IgD-negative memory B cell (primary cell): ENCODE measurements around the gene SLC30A5. TPM values are rescaled to one million over a fixed set of nuclear protein-coding genes. Genes with fewer than 3 reads are reported as not detected.
A peak's percentile ranks its signal among the peaks of the same experiment; 100 is the strongest.
"Not testable (repeated sequence)": the region's sequence is repeated elsewhere in the genome, so short reads cannot be mapped to it uniquely, and the experiment has no call there.

Experiments used
- H3K27ac Mint-ChIP-seq, 3 donors: one replicate each; pipeline ENCODE4 v1.8.0; 2020 to 2022; ENCODE audit warnings: mild to moderate bottlenecking in 3 of 3, mixed read lengths in 3 of 3, moderate library complexity in 1 of 3
- H3K27me3 Mint-ChIP-seq: one replicate; pipeline ENCODE4 v1.8.0; 2021; ENCODE audit warnings: mixed read lengths
- H3K36me3 Mint-ChIP-seq: one replicate; pipeline ENCODE4 v1.8.0; 2020; ENCODE audit warnings: mild to moderate bottlenecking, mixed read lengths
- H3K4me1 Mint-ChIP-seq, 3 donors: one replicate each; pipeline ENCODE4 v1.8.0; 2020 to 2022; ENCODE audit warnings: mixed read lengths in 3 of 3, mild to moderate bottlenecking in 1 of 3
- H3K4me3 Mint-ChIP-seq, 4 donors: one replicate each; pipeline ENCODE4 v1.8.0; 2020 to 2022; ENCODE audit warnings: mild to moderate bottlenecking in 4 of 4, mixed read lengths in 4 of 4, moderate library complexity in 3 of 4
- H3K9me3 Mint-ChIP-seq, 3 donors: one replicate each; pipeline ENCODE4 v1.8.0; 2020 to 2021; ENCODE audit warnings: mixed read lengths in 3 of 3, mild to moderate bottlenecking in 1 of 3
- polyA plus RNA-seq: library from polyadenylated mRNA; unstranded; fragments of 300-500 nt; fragmentation: Illumina TruSeq; gene quantifications from one replicate; pipeline ENCODE4 v1.2.3, GENCODE V29; 2021

Gene SLC30A5
- polyA plus RNA-seq, 1 donor from 2014 or later: 25.9 TPM

- H3K9me3 Mint-ChIP-seq: no peaks in the 10 kb centered on the region
- H3K27me3 Mint-ChIP-seq: no peaks in the 10 kb centered on the region
- peaks cover 0 to 3% (median 0%) of the 10 kb centered on the region in 3 donors for H3K4me1 Mint-ChIP-seq
- H3K27ac Mint-ChIP-seq: no peak overlapping the region
- no peaks in the 10 kb centered on the region for H3K36me3 Mint-ChIP-seq
- H3K4me3 Mint-ChIP-seq: no peak overlapping the region
Measured at GRCh38 chr5:69084903-69085302, 8.9 kb upstream of the SLC30A5 start.

GRCh38 chr5:69086206-69086605, 7.6 kb upstream of the SLC30A5 start:
- H3K36me3 Mint-ChIP-seq: no peaks in the 10 kb centered on the region
- peak overlapping the region in 1 of 4 donors; percentile 39 for H3K4me3 Mint-ChIP-seq
- no peaks in the 10 kb centered on the region for H3K9me3 Mint-ChIP-seq
- no peak overlapping the region for H3K27ac Mint-ChIP-seq
- peaks cover 0 to 3% (median 0%) of the 10 kb centered on the region in 3 donors for H3K4me1 Mint-ChIP-seq
- H3K27me3 Mint-ChIP-seq: no peaks in the 10 kb centered on the region

- not testable (repeated sequence) for H3K27me3 Mint-ChIP-seq, H3K9me3 Mint-ChIP-seq, H3K36me3 Mint-ChIP-seq, H3K27ac Mint-ChIP-seq, H3K4me1 Mint-ChIP-seq, H3K4me3 Mint-ChIP-seq
Measured at GRCh38 chr5:69088006-69088405, 5.8 kb upstream of the SLC30A5 start.

- Mint-ChIP-seq H3K4me3 (no peak overlapping the region), H3K27me3 (no peaks in the 10 kb centered on the region), H3K9me3 (no peaks in the 10 kb centered on the region), H3K36me3 (no peaks in the 10 kb centered on the region), H3K4me1 (peaks cover 0 to 8% (median 3%) of the 10 kb centered on the region in 3 donors), H3K27ac (no peak overlapping the region)
Measured at GRCh38 chr5:69090158-69090557, 3.7 kb upstream of the SLC30A5 start.

GRCh38 chr5:69091771-69092170, 2.0 kb upstream of the SLC30A5 start:
- Mint-ChIP-seq H3K4me3 (no peak overlapping the region), H3K4me1 (peaks cover 9 to 17% (median 9%) of the 10 kb centered on the region in 3 donors), H3K27ac (no peak overlapping the region), H3K27me3 (no peaks in the 10 kb centered on the region), H3K36me3 (peaks cover 3% of the 10 kb centered on the region), H3K9me3 (no peaks in the 10 kb centered on the region)

GRCh38 chr5:69092969-69093368, 845 bp upstream of the SLC30A5 start:
- Mint-ChIP-seq H3K4me1 (peaks cover 9 to 23% (median 12%) of the 10 kb centered on the region in 3 donors), H3K9me3 (no peaks in the 10 kb centered on the region), H3K27ac (peak overlapping the region in 2 of 3 donors; percentile 55 to 98), H3K4me3 (no peak overlapping the region), H3K36me3 (peaks cover 4% of the 10 kb centered on the region), H3K27me3 (no peaks in the 10 kb centered on the region)

- Mint-ChIP-seq H3K4me3 (peak overlapping the region in 1 of 4 donors; percentile 70), H3K27me3 (no peaks in the 10 kb centered on the region), H3K36me3 (peaks cover 4% of the 10 kb centered on the region), H3K9me3 (no peaks in the 10 kb centered on the region), H3K27ac (no peak overlapping the region), H3K4me1 (peaks cover 16 to 33% (median 26%) of the 10 kb centered on the region in 3 donors)
Measured at GRCh38 chr5:69099302-69099701, 5.5 kb downstream of the SLC30A5 start.

- Mint-ChIP-seq H3K36me3 (no peaks in the 10 kb centered on the region), H3K4me1 (peaks cover 16 to 23% (median 22%) of the 10 kb centered on the region in 3 donors), H3K27ac (peak overlapping the region in 1 of 3 donors; percentile 13), H3K9me3 (no peaks in the 10 kb centered on the region), H3K4me3 (no peak overlapping the region), H3K27me3 (no peaks in the 10 kb centered on the region)
Measured at GRCh38 chr5:69103521-69103920, 9.7 kb downstream of the SLC30A5 start.

- Mint-ChIP-seq H3K9me3 (no peaks in the 10 kb centered on the region), H3K27ac (peak overlapping the region in 2 of 3 donors; percentile 67 to 91), H3K36me3 (peaks cover 14% of the 10 kb centered on the region), H3K4me3 (peak overlapping the region in 1 of 4 donors; percentile 23), H3K27me3 (no peaks in the 10 kb centered on the region), H3K4me1 (peaks cover 9 to 11% (median 10%) of the 10 kb centered on the region in 3 donors)
Measured at GRCh38 chr5:69105996-69106906, 12.4 kb downstream of the SLC30A5 start.

GRCh38 chr5:69108367-69108766, 14.6 kb downstream of the SLC30A5 start:
- H3K27me3 Mint-ChIP-seq, H3K9me3 Mint-ChIP-seq, H3K27ac Mint-ChIP-seq: not testable (repeated sequence)
- H3K36me3 Mint-ChIP-seq: peaks cover 18% of the 10 kb centered on the region
- H3K4me3 Mint-ChIP-seq: peak overlapping the region in 1 of 4 donors; percentile 43
- H3K4me1 Mint-ChIP-seq: peaks cover 9 to 11% (median 10%) of the 10 kb centered on the region in 3 donors

- no peaks in the 10 kb centered on the region for H3K27me3 Mint-ChIP-seq
- no peak overlapping the region for H3K27ac Mint-ChIP-seq
- peaks cover 16% of the 10 kb centered on the region for H3K36me3 Mint-ChIP-seq
- H3K9me3 Mint-ChIP-seq: no peaks in the 10 kb centered on the region
- H3K4me1 Mint-ChIP-seq: no peaks in the 10 kb centered on the region
- no peak overlapping the region for H3K4me3 Mint-ChIP-seq
Measured at GRCh38 chr5:69113851-69114250, 20.0 kb downstream of the SLC30A5 start.

- Mint-ChIP-seq H3K9me3 (no peaks in the 10 kb centered on the region), H3K4me3 (no peak overlapping the region), H3K36me3 (peaks cover 3% of the 10 kb centered on the region), H3K4me1 (no peaks in the 10 kb centered on the region), H3K27me3 (no peaks in the 10 kb centered on the region), H3K27ac (no peak overlapping the region)
Measured at GRCh38 chr5:69115526-69115925, 21.7 kb downstream of the SLC30A5 start.

- no peaks in the 10 kb centered on the region for H3K9me3 Mint-ChIP-seq
- H3K27me3 Mint-ChIP-seq: no peaks in the 10 kb centered on the region
- peaks cover 5% of the 10 kb centered on the region for H3K36me3 Mint-ChIP-seq
- H3K4me1 Mint-ChIP-seq: peaks cover 6 to 11% (median 7%) of the 10 kb centered on the region in 3 donors
- H3K27ac Mint-ChIP-seq: no peak overlapping the region
- no peak overlapping the region for H3K4me3 Mint-ChIP-seq
Measured at GRCh38 chr5:69129413-69129812, 35.6 kb downstream of the SLC30A5 start.

GRCh38 chr5:69130241-69130640, 36.4 kb downstream of the SLC30A5 start:
- H3K36me3 Mint-ChIP-seq: peaks cover 2% of the 10 kb centered on the region
- no peak overlapping the region for H3K27ac Mint-ChIP-seq

GRCh38 chr5:69131304-69131703, 37.5 kb downstream of the SLC30A5 start:
- Mint-ChIP-seq H3K4me1 (peaks cover 19 to 25% (median 22%) of the 10 kb centered on the region in 3 donors), H3K27me3 (no peaks in the 10 kb centered on the region), H3K4me3 (no peak overlapping the region), H3K36me3 (peaks cover 2% of the 10 kb centered on the region), H3K27ac (no peak overlapping the region), H3K9me3 (no peaks in the 10 kb centered on the region)

More at GRCh38 chr5:69130241-69130640, 36.4 kb downstream of the SLC30A5 start:
- H3K4me1 Mint-ChIP-seq: peaks cover 8 to 15% (median 11%) of the 10 kb centered on the region in 3 donors
- H3K27me3 Mint-ChIP-seq: no peaks in the 10 kb centered on the region
- no peak overlapping the region for H3K4me3 Mint-ChIP-seq
- no peaks in the 10 kb centered on the region for H3K9me3 Mint-ChIP-seq

- H3K27me3 Mint-ChIP-seq: no peaks in the 10 kb centered on the region
- H3K4me1 Mint-ChIP-seq: peaks cover 22 to 28% (median 25%) of the 10 kb centered on the region in 3 donors
- H3K4me3 Mint-ChIP-seq: peak overlapping the region in 3 of 4 donors; percentile 17 to 79 (median 41)
- H3K9me3 Mint-ChIP-seq: no peaks in the 10 kb centered on the region
- H3K27ac Mint-ChIP-seq: no peak overlapping the region
- H3K36me3 Mint-ChIP-seq: no peaks in the 10 kb centered on the region
Measured at GRCh38 chr5:69134126-69134525, 40.3 kb downstream of the SLC30A5 start.
